HCT116 (cell line): ENCODE measurements around the gene PDK4. TPM values are rescaled to one million over a fixed set of nuclear protein-coding genes. Genes with fewer than 3 reads are reported as not detected.

Source experiments
- ATAC-seq: fragments of 200-7000 bp; cut with Tn5 transposase; 2 replicates; pipeline ENCODE4 v1.9.1; 2020; ENCODE audit warnings: mild to moderate bottlenecking, moderate library complexity
- BruUV-seq: library from RNA; stranded (reverse); fragments of 400-500 nt; replicated peaks from 2 replicates; lab custom pipeline; 2021; lab: Mats Ljungman, UMichigan
- CTCF ChIA-PET: fragments of 300-600 bp; sonication (Branson Sonifier 250); formaldehyde crosslinking; loops from one replicate; lab custom pipeline; 2021; ENCODE audit warnings: antibody characterized with exemption; lab: Charles Lee
- POLR2A ChIA-PET: fragments of 300-600, 350-600 bp; sonication (Branson Sonifier 250); formaldehyde crosslinking; loops from one replicate; lab custom pipeline; 2021; ENCODE audit warnings: antibody characterized with exemption; lab: Charles Lee
- RAD21 ChIA-PET, 2 experiments: fragments of 300-600 bp; sonication (Branson Sonifier 250); formaldehyde crosslinking; loops; one replicate each; lab custom pipeline; 2023; ENCODE audit warnings: low total read pairs in 2 of 2; ENCODE audit not compliant: uncharacterized antibody in 2 of 2, unreplicated experiment in 2 of 2, low non-redundant PET in 1 of 2; lab: Charles Lee
- DNase-seq: peaks from one replicate; pipeline ENCODE4 v3.0.0-alpha.2; 2010; ENCODE audit warnings: low read depth, low spot score
- H2AFZ ChIP-seq: fragments of 200-600 bp; shearing (Covaris generic), sonication (generic); 2 replicates; pipeline ENCODE4 v1.6.1; 2017; ENCODE audit warnings: low read depth, mixed run types, mixed read lengths, antibody characterized with exemption, low read length; ENCODE audit not compliant: poor library complexity, severe bottlenecking
- H3K27ac ChIP-seq: 2 replicates; pipeline ENCODE4 v1.5.1; 2012; ENCODE audit warnings: low read depth, low read length
- H3K27me3 ChIP-seq: fragments of 200-600 bp; sonication (generic); 2 replicates; pipeline ENCODE4 v1.6.1; 2016; ENCODE audit warnings: mixed run types, low read length, mixed read lengths; ENCODE audit not compliant: insufficient read depth
- H3K36me3 ChIP-seq, 2 experiments: fragments of 200-500 bp in 1 of 2; fragments of 200-600 bp in 1 of 2; sonication (Bioruptor generic) in 1 of 2; sonication (generic) in 1 of 2; 2 replicates each; pipeline versions ENCODE4 v1.5.1 to v1.6.1; 2014 to 2016; ENCODE audit warnings: low read length in 2 of 2, inconsistent platforms in 1 of 2, mixed read lengths in 1 of 2, mixed run types in 1 of 2; ENCODE audit not compliant: insufficient read depth in 2 of 2, control insufficient read depth in 1 of 2
- H3K4me1 ChIP-seq, 2 experiments: fragments of 200-600 bp in 1 of 2; sonication (generic) in 1 of 2; 2 replicates each; pipeline versions ENCODE4 v1.5.1 to v1.6.1; 2012 to 2017; ENCODE audit warnings: low read length in 2 of 2, inconsistent platforms in 1 of 2, mild to moderate bottlenecking in 1 of 2, mixed read lengths in 1 of 2, mixed run types in 1 of 2, moderate library complexity in 1 of 2; ENCODE audit not compliant: insufficient read depth in 2 of 2, control insufficient read depth in 1 of 2
- H3K4me2 ChIP-seq: fragments of 200-600 bp; sonication (generic); 2 replicates; pipeline ENCODE4 v1.6.1; 2017; ENCODE audit warnings: mixed run types, low read length, mixed read lengths
- H3K4me3 ChIP-seq, 2 experiments: fragments of 200-600 bp in 1 of 2; sonication (generic) in 1 of 2; replicated peaks in 1 of 2; 2 replicates each; pipeline ENCODE4 v1.5.1; 2011 to 2016; ENCODE audit warnings: low read length in 2 of 2, control low read depth in 1 of 2, low read depth in 1 of 2, mild to moderate bottlenecking in 1 of 2, mixed read lengths in 1 of 2, mixed run types in 1 of 2
- H3K79me2 ChIP-seq: fragments of 200-600 bp; sonication (generic); 2 replicates; pipeline ENCODE4 v1.6.1; 2017; ENCODE audit warnings: mild to moderate bottlenecking, mixed run types, low read length, moderate library complexity, mixed read lengths; ENCODE audit not compliant: insufficient read depth
- H3K9ac ChIP-seq: fragments of 200-600 bp; sonication (generic); 2 replicates; pipeline ENCODE4 v1.6.1; 2016; ENCODE audit warnings: low read length, mixed read lengths
- H3K9me2 ChIP-seq: fragments of 200-600 bp; sonication (generic), shearing (Covaris generic); 2 replicates; pipeline ENCODE4 v1.6.1; 2017; ENCODE audit warnings: mixed run types, mild to moderate bottlenecking, moderate library complexity; ENCODE audit not compliant: insufficient read depth
- H3K9me3 ChIP-seq, 2 experiments: fragments of 200-500 bp in 1 of 2; fragments of 200-600 bp in 1 of 2; sonication (Bioruptor generic) in 1 of 2; sonication (generic) in 1 of 2; 2 replicates each; pipeline ENCODE4 v1.6.1; 2014 to 2017; ENCODE audit warnings: low read length in 2 of 2, mixed read lengths in 2 of 2, inconsistent platforms in 1 of 2, low read depth in 1 of 2, mild to moderate bottlenecking in 1 of 2, mixed run types in 1 of 2, moderate library complexity in 1 of 2; ENCODE audit not compliant: control insufficient read depth in 1 of 2, insufficient read depth in 1 of 2
- H4K20me1 ChIP-seq: fragments of 200-600 bp; sonication (generic), shearing (Covaris generic); 2 replicates; pipeline ENCODE4 v1.6.1; 2017; ENCODE audit warnings: mixed run types, mild to moderate bottlenecking, moderate library complexity; ENCODE audit not compliant: insufficient read depth
- CEBPB ChIP-seq: IDR thresholded peaks from 2 replicates; pipeline ENCODE4 v1.6.1; 2012; ENCODE audit warnings: low read depth
- CTCF ChIP-seq, 3 experiments: fragments of 200-600 bp in 1 of 3; sonication (generic) in 1 of 3; IDR thresholded peaks in 2 of 3; conservative IDR thresholded peaks in 1 of 3; 2 replicates each; pipeline ENCODE4 v1.5.1; 2012 to 2017; ENCODE audit warnings: low read depth in 2 of 3, low read length in 2 of 3, antibody characterized with exemption in 1 of 3, borderline replicate concordance in 1 of 3, control low read depth in 1 of 3, mild to moderate bottlenecking in 1 of 3, mixed read lengths in 1 of 3, mixed run types in 1 of 3, moderate library complexity in 1 of 3; ENCODE audit not compliant: insufficient read depth in 1 of 3
- EGR1 ChIP-seq: IDR thresholded peaks from 2 replicates; pipeline ENCODE4 v1.6.1; 2012; ENCODE audit warnings: low read depth
- ELF1 ChIP-seq: IDR thresholded peaks from 2 replicates; pipeline ENCODE4 v1.6.1; 2012; ENCODE audit warnings: low read depth, borderline replicate concordance
- EZH2 ChIP-seq: fragments of 200-600 bp; sonication (generic); IDR thresholded peaks from 2 replicates; pipeline ENCODE4 v1.6.1; 2017; ENCODE audit warnings: antibody characterized with exemption, mixed run types
- FOSL1 ChIP-seq: IDR thresholded peaks from 2 replicates; pipeline ENCODE4 v1.6.1; 2012; ENCODE audit warnings: low read depth
- JUND ChIP-seq: IDR thresholded peaks from 2 replicates; pipeline ENCODE4 v1.6.1; 2012
- POLR2A ChIP-seq: IDR thresholded peaks from 2 replicates; pipeline ENCODE4 v1.7.0; 2011; ENCODE audit warnings: borderline replicate concordance; ENCODE audit not compliant: insufficient read depth, insufficient read length; ENCODE audit errors: extremely low read depth
- RAD21 ChIP-seq: IDR thresholded peaks from 2 replicates; pipeline ENCODE4 v1.6.1; 2012; ENCODE audit warnings: low read depth, mild to moderate bottlenecking
- SIN3A ChIP-seq: IDR thresholded peaks from 2 replicates; pipeline ENCODE4 v1.6.1; 2012; ENCODE audit warnings: low read depth
- SP1 ChIP-seq: IDR thresholded peaks from 2 replicates; pipeline ENCODE4 v1.6.1; 2012; ENCODE audit warnings: low read depth
- SRF ChIP-seq: IDR thresholded peaks from 2 replicates; pipeline ENCODE4 v1.6.1; 2012; ENCODE audit warnings: low read depth
- TCF7L2 ChIP-seq: IDR thresholded peaks from 2 replicates; pipeline ENCODE4 v1.7.0; 2011; ENCODE audit warnings: borderline replicate concordance, inconsistent platforms; ENCODE audit not compliant: insufficient read depth, insufficient read length; ENCODE audit errors: extremely low read depth
- ZBTB33 ChIP-seq: IDR thresholded peaks from 2 replicates; pipeline ENCODE4 v1.6.1; 2011; ENCODE audit warnings: mild to moderate bottlenecking, low read length, moderate library complexity; ENCODE audit not compliant: insufficient replicate concordance; ENCODE audit errors: extremely low read depth
- ZFX ChIP-seq: fragments of 450-650 bp; IDR thresholded peaks from 2 replicates; pipeline ENCODE4 v1.6.1; 2017
- intact Hi-C: fragments of 100-400 bp; cut with micrococcal nuclease; formaldehyde crosslinking; loops from 2 replicates; pipeline ENCODE4 v1.10.0; 2022
- total RNA-seq: library from RNA; stranded (reverse); gene quantifications from one replicate; pipeline ENCODE4 v1.2.1, GENCODE V29; 2021; ENCODE audit not compliant: unreplicated experiment

The PDK4 gene
- total RNA-seq, 1 experiment from 2014 or later = 2.1 TPM

GRCh38 chr7:95569720-95570119 is 26.6 kb downstream of the PDK4 start:
- Histone ChIP-seq H3K27ac (no peak overlapping the region), H2AFZ (no peak overlapping the region), H3K4me2 (no peak overlapping the region), H3K9me3 (no peaks in the 10 kb centered on the region)
- RAD21 ChIA-PET = no interaction called here
- DNase-seq = no peak
- TF ChIP-seq EGR1 = no peak
- no peak for TF ChIP-seq JUND
- no peak for TF ChIP-seq RAD21
- no peak for TF ChIP-seq FOSL1
- no peak for TF ChIP-seq EZH2
- no peak for TF ChIP-seq ZFX
- TF ChIP-seq SIN3A = no peak
- no peak for TF ChIP-seq CEBPB
- no peak for TF ChIP-seq SRF
- TF ChIP-seq ELF1 = no peak
- no peak for TF ChIP-seq ZBTB33
- no peak for TF ChIP-seq CTCF (IDR thresholded peaks at IDR 0.05 in 2 of 3, conservative IDR thresholded peaks at IDR 0.05 in 1 of 3; ENCODE audit: borderline replicate concordance in 1 of 3, insufficient read depth in 1 of 3, low read depth in 2 of 3, low read length in 2 of 3)
- no peak for TF ChIP-seq TCF7L2
- no peak for TF ChIP-seq POLR2A
- TF ChIP-seq SP1 = no peak
- TF ChIP-seq, all 23 proteins: peak for 0
- Histone ChIP-seq H3K9me2 (no peaks in the 10 kb centered on the region), H4K20me1 (no peaks in the 10 kb centered on the region), H3K36me3 (no peaks in the 10 kb centered on the region), H3K9ac (no peak overlapping the region), H3K27me3 (no peaks in the 10 kb centered on the region), H3K4me3 (no peak overlapping the region), H3K4me1 (no peaks in the 10 kb centered on the region), H3K79me2 (no peaks in the 10 kb centered on the region)
- intact Hi-C loops = no loop called here
- ChIA-PET POLR2A (no interaction called here), CTCF (interaction anchor here (1.1 kb wide), 1 partner anchor 25 kb away, joined by 3 read pairs; no protein-coding TSS in a partner anchor)
- ATAC-seq = no peak
- BruUV-seq = no TSS peak
